Muscle of arm (tissue), 12 donors: ENCODE results near the gene GNAO1. TPM values are rescaled to one million over a fixed set of nuclear protein-coding genes. Genes with fewer than 3 reads are reported as not detected.
A peak's percentile ranks its signal among the peaks of the same experiment; 100 is the strongest.

Experiments
- DNase-seq: peaks from one replicate; pipeline ENCODE4 v3.0.0-alpha.2; 2013
- polyA plus RNA-seq, 12 donors: library from polyadenylated mRNA; unstranded; fragments of 120-200 nt; gene quantifications; one replicate each; pipeline ENCODE4 v1.2.1, GENCODE V29; 2013; ENCODE audit not compliant: insufficient read length in 12 of 12

Gene GNAO1
- polyA plus RNA-seq, 12 donors: 0.27 to 24.8 (median 1.8) TPM; not detected in 1

DNA sequence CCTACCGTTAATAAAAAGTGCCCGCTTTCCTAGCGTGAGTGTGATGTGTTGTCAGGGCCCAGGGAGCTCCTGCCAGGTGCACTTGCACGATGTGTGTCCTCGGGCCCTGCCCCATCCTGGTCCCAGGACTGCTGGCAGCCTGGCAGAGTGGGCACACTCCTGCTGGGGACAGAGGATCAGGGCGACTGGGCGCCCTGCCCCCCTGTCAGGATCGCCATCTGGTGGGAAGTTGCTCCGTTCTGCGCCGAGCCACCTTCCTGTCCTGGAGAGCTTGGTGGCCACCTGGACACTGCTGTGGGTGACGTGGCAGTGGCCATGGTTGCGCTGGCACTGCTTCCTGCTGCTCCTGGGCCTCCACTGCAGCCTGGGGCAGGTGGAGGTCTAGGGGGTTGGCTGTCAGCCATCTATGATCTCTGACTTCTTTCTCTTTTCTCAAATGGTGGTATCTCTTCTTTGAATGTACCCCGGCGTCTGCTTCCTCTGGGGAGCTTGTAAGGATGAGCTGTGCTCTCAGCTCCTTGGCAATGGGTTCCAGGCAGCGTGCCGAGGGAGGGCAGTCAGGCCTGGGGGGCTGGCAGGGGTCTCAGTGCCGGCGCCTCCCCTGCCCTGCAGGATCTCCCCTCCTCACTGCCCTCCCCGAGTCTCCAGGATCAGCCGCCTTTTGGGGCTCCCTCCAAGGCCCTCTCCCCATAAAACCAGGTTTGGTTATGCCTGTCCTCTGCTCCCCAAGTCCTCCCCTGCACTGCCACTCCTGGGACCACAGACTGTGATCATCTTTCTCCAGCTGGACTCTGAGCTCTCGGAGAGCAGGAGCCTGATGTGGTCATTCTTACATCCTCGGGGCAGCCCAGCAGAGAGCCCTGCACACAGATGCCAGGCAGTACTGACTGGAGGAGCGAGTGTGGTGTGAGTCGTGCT lies 157.1 kb downstream of the GNAO1 start:
- no peak for DNase-seq

DNA sequence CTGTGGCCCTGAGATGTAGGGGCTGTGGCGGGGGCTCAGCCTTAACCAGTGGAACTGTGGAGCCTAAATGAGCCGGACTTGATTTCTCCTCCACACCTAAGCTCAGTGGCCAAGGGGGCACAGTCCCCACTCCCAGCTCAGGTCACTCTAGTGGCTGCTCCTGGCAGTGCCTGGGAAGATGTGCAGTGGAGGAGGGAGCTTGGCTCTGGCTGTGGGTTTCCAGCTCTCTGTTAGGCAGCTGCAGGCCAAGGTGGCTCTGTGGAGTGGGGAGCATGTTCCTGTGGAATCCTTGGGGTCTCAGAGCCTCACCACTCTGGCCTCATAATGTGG lies 157.8 kb downstream of the GNAO1 start:
- no peak for DNase-seq

DNA sequence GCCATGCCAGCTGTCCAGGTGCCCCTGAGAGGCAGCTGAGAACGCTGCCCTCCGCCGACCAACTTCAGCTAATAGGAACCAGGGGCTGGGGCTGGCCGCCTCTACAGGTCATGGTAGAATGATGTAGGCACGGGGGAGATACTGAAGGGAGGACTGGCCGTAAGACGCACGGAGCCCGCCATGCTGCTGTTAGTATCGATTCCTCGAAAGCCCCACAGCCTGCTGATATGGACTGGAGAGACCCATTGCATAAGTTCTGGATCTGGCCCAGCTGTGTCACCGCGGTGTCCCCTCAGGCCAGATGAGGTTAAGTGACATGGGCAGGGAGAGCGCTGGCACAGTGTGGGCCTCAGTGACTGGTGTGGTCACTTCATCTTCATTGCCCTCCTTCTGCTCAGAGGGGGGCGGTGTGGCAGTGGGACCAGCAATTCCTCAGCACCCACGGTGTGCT lies 158.4 kb downstream of the GNAO1 start:
- DNase-seq: no peak

DNA sequence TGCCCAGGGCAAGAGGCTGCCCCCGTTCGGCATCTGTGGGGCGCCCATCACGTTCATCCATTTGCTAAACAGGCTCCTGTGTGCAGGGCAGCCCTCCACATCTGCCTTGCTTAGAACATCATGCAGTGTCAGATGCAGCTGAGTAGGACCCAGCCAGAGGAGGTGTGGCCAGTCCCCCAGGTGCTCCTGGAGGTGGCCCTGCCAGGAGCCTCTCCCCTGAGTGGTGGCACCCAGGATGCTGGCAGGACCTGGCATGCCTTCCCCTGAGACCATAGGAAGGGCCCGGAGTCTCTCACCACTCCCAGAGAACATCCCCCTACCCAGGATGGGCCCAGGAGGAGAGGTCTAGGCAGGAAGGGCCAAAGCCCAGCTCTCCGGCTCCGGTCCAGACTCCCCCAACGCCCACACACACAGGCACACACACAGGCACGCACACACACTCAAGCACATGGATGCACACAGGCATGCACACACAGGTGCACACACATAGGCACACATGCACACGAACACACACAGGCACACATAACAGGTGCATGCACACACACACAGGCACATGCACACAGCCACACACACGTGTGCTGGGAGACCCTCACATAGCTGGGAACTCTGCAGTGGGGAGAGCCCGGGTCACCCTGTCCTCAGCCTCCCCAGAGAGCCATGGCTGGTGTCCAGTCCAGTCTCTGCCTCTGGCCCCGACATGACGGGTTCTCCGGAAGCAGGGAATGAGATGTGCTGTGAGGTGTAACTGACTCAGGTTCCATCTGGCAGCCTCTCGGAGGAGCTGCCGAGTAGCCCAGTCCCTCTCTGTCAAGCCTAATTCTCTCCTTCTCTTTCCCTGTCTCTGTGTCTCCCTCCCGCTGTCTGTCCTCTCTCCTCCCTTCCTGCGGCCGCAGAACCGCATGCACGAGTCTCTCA lies 159.5 kb downstream of the GNAO1 start:
- DNase-seq: no peak

DNA sequence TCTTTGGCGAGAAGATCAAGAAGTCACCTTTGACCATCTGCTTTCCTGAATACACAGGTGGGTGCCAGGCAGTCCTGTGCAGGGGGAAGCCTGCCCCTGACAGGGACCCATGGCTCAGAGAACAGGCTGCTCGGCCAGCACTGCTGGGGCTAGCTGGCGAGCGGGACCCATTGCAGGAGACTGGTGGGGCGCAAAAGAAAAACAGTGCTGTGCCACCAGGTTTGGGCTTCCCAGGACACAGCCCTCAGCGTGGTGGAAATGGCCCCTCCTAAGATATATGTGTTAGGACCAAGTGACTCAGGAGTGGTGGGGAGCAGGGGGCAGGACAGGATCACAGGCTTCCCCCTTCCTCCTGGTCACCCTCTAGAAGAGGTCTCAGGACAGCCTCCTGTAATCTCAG lies 160.2 kb downstream of the GNAO1 start:
- no peak for DNase-seq

DNA sequence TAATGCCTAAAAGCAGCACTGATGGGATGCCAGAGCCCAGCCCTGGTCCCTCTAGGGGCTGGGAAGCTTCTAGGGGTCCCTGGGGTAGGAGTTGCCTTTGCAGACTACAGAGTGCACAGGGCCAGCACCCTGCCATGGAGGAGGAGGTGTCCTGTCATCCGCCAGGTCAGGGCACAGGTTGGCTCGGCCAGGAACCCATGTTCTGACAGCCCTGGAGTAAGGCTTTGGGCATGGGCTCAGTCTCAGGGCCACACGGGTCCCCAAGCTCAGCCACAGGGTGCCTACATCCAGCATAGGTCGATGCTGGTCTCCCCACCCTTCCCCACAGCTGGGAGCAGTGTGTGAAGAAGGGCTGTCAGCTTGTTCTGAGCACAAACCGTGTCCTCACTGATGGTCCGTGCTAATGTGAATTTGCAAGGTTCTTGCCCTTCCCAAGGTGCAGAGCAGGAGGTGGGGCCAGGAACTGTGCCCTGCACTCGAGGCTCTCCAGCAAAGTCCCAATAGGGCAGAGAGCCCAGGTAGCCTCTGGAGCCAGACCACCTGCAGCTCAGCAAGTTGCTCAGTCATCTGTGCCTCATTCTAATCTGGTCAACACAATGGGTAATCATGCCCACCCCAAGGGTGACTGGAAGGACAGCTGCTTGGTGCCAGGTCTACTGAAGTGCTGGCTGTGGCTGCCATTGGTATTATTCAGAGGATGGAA lies 161.2 kb downstream of the GNAO1 start:
- DNase-seq: no peak

DNA sequence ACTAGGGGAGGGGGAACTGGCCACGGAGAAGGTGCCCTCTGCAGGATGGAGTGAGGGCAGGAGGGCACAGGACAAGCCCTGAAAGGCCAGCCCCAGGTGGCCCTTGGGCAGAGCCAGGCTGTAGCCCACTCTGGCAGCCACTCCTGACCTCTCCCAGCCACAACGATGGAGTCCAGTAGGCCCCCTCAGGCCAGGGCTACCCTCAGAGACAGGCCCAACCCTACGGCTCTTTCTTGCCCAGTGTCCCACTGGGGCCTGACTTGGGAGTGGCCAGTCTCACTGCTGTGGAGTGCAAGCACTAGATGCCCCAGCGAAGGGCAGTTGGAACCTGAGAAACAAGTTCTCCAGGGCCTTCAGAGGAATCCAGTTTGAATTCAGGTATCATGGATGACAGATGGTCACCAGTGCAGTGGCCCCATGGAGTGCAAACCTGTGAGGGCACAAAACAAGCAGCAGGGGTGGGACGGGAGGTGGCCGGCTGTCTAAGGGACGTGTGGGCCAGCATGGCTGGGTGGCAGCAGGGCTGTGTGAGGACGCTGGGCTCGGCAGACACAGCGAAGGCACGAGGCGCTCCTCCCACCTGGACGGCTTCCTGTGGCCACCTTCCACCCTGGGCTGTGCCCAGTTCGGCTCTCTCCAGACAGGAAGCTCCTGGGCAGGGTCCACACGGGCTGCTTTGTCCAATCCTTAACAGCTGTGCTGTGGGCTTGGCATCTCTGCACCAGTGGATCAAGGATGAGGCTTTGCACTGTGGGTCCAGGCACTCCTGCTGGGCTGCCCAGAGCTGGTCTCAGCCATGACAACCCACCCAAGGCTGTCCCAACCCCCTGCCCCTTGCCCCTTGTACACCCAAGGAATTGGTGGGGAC lies 162.0 kb downstream of the GNAO1 start:
- DNase-seq: no peak

DNA sequence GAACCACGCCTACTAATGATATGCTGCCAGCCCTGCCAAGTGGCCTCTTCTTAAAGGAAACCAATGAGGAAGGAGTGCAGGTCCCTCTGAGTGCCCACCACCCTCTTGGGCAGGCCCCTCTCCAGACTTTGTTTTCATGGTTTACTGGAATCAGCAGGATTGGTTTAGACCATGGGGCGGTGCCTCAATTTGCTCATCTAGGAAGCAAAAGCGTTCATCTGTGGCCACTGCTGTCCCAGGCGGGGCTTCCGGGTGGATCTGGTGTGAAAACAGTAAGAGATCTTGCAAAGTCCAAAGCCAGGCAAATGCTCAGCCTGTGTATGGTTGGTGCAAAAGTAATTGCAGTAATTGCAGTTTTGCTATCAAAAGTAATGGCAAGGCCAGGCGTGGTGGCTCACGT lies 162.7 kb downstream of the GNAO1 start:
- DNase-seq: no peak

DNA sequence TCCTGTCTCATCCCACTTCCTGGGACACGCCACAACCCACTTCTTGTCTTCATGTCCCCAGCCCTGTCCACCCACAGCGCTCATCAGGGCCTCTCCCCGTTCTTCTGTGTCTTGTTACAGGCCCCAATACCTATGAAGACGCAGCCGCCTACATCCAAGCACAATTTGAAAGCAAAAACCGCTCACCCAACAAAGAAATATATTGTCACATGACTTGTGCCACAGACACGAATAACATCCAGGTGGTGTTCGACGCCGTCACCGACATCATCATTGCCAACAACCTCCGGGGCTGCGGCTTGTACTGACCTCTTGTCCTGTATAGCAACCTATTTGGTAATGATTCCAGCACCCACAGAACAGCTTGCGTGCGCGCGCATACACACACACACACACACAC lies 163.5 kb downstream of the GNAO1 start:
- DNase-seq: no peak

DNA sequence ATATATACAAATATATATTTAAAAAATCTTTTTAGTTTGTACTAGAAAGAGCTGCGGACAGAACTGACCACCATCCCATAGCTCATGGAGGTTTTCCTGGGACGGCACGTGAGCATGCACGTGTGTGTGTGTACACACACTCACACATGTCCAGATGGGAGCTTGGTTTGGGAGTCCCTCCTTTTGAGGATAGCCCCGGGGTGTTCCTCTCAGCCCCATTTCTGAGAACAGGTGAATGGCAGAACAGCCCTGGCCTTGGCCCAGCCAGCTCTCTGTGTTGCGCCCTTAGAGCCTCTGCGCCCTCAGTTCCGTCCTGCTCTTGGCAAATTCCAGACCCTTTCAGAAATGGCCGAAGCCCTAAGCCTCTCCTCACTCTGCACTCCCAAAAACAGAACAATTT lies 163.9 kb downstream of the GNAO1 start:
- DNase-seq: no peak

DNA sequence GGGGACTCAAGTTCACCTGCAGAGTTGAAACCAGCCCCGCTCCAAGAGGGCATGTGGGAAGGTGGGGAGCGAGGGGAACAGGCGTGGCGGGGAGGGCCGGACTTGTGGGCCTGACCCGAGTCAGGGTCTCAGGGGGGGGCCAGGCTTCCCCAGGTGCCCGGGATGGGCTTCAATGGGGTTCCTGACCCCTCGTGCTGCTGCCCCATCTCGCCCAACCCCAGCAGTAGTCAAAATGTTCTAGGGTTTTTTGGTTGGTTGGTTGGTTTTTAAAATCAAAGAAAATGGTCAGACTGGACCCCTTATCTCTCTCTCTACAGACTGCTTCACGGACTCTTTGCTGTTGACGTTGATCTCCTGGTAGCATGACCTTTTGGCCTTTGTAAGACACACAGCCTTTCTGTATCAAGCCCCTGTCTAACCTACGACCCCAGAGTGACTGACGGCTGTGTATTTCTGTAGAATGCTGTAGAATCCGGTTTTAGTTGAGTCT lies 164.5 kb downstream of the GNAO1 start:
- no peak for DNase-seq

DNA sequence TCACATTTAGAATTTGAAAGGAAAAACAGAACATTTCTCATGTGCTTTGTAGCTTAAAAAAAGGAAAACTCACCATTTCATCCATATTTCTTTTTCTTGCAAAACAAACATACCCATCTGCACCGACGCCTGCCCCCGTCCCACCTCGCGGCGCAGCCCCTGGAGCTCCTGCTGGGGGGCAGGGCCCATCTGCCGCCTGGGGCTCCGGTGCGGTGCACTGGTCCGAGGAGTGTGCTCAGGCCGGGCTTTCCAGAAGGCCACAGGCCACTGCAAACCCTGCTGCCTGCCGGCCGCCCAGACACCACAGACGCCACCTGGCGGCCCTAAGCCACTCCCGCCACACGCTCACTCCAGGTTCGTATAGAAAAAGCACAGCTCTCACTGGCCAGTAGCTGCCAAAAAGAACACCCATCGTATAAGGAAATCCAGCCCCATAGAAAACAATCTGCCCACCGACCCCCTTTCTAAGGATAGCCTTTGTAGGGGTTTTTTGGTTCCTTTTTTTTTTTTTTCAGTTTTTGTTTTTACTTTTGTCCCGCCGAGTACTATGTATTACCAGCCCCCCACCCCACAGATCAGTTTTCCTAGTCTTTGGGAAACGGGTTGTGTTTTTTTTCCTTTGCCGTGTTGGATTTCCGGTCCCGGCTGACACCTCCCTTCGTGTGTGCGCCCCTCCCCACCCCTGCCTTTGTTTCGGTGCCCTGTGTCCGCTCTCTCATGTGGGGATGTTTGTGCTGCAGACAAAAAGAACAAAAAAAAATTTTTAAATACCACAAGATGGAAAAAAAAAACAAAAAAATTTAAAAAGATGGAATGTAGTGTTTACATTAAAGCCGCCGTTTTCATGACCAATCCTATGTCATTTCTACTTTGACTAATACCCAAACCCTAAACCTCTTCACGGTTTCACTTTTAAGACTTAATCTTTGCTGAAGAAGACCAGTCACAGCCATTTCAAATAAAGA lies 165.3 kb downstream of the GNAO1 start:
- DNase-seq: peak; percentile 80

DNA sequence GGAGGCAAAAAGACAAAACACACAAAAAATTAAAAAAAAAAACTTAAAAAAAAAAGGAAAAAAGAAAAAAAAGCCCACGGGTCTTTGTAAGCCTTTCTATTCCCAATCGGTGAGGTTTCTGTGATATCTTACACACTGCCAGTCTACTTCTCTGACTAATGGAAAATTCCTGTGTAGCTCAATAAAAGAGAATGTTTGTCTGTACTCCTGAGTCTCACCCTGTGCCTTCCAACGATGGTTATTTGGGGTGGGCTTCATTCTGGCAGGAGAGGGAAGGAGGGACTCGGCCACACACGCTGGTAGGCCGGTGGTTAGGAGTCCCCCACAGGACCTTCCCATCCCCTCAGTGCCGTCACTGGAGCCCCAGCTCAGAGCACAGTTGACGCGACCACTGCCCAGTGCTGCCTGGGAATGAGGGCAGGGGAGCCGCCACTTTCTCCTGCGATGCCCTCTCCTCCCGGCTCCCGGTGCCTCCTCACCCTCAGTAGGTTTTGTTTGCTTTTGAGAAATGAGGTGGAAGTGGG lies 166.0 kb downstream of the GNAO1 start:
- peak; percentile 30 for DNase-seq

DNA sequence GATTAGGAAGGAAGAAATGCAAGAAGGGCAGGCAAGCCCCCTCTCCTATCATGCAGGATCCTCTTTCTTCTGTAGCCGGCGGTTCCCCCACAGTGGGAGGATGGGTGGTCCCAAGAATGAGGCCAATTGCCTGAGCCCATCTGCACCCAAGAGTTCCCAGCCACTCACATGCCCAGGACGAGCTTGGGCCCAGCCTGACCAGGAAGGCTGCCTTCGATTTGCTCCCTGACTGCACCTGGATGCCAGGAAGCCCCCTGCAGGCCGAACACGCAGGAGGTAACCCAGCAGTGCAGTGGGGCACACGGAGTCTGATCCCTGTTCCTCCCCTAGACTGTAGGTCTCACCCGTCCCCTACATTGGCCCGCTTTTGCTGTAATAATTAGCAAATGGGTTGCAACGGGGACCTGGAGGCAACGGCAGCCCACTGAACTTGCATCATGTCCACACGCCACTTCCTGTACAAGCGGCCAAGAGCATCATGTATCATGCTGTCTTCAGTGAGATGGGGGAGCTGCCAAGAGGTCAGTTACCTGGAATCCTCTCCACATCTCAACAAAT lies 166.6 kb downstream of the GNAO1 start:
- no peak for DNase-seq

DNA sequence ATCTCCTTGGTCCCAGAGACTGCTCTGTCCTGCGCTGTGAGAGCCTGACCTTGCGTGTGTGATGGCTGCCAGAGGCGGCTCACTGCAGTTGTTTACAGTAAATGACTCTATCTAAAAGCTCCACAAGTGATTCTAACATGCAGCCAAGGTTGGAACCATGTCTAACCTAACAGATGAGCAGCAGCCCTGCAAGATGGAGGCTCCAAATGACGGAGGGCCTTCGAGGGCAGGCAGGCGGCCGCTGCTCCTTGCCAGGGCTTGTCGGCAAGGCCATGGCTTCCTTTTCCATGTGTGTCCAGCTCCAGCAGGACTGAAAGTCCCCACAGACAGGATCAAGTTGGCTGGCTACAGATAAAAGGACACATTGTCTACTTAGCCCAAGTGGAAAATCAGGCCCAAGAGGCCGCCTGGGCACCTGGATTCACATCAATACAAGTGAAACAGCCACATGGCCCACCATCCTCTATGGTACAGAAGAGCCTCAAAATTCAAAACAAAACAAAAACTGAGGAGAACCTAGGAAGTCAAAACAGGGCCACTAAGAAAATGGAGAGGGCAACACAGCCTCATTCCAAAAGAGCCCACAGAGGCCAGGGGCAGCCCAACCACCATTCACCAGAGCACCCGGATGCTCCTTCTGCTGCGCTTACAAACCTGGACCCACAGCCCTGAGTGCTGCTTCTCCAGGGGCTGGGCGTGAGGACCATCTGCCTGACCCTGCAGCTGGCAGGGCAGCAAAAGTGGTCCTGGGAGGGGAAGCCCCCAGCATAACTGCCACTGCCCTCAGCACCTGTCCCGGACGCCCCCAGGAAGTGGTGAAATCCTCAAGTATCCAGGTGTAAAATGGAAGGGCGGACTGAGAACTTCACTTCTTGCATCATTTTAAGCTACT lies 169.1 kb downstream of the GNAO1 start:
- no peak for DNase-seq

DNA sequence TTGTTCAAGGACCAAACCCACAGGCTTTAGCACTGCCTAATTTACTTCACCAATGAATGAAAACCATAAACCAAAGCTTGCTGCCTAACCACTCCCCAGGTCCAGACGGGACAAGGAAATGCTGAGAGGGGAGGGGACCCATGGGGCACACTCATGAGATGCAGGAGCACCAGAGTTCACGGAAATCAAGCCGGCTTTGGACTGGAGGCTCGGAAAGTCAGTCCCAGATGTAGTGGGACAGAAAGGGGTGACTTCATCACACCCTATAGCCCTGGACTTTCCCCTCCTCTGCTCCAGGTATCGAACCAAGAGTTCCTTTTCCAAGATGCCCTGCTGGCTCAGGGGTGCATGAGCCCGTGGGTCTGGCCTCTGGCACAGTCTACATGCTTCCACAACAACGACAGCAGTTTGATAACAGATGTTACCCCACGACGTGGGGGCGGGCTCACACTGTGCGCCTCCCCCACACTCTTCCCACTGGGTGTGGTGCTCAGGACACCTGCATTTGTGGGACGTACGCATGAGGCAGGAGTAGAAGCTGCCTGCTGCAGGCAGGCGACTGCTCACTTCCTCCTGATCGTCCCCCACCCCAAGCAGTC lies 170.9 kb downstream of the GNAO1 start:
- no peak for DNase-seq

DNA sequence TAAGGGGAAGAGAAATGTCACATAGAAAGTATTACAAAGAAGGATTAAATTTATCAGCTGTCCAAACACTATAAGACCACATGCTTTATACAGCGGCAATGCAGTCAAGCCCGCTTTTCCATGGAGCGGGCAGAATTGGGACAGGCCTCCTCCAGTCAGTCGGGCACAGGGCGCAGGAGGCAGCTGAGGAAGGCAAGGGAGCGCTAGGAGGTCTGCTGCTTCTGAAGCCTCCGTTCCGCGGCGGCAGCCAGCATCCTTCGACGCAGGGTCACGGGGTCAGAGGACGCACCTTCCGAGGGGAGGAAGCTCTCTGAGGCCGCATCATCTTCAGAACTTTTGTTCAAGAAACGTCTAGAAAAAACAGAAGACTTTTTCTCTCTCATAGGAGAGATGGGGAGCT lies 171.4 kb downstream of the GNAO1 start:
- DNase-seq: no peak
